B cell (primary cell): ENCODE results near the gene ALPL. TPM values are rescaled to one million over a fixed set of nuclear protein-coding genes. Genes with fewer than 3 reads are reported as not detected.

Experiments used
- ATAC-seq: fragments of 200-7000 bp; cut with Tn5 transposase; one replicate; pipeline ENCODE4 v1.10.0; 2021; ENCODE audit warnings: low read depth, mild to moderate bottlenecking, moderate number of reproducible peaks, moderate library complexity
- CTCF ChIA-PET: fragments of 350-600 bp; sonication (Branson Sonifier 250); formaldehyde crosslinking; loops from one replicate; lab custom pipeline; 2021; ENCODE audit warnings: antibody characterized with exemption, inconsistent platforms; lab: Charles Lee
- POLR2A ChIA-PET: fragments of 350-600 bp; sonication (Branson Sonifier 250); formaldehyde crosslinking; loops from one replicate; lab custom pipeline; 2021; ENCODE audit warnings: antibody characterized with exemption; lab: Charles Lee
- DNase-seq: peaks from one replicate; pipeline ENCODE4 v3.0.0; 2013
- H2AFZ ChIP-seq: 2 replicates; pipeline ENCODE4 v1.6.1; 2012; ENCODE audit warnings: mild to moderate bottlenecking, low read depth, low read length; ENCODE audit not compliant: insufficient read depth, poor library complexity, severe bottlenecking
- H3K27ac ChIP-seq, 2 donors: 1 replicate in 1 of 2; 2 replicates in 1 of 2; pipeline ENCODE4 v1.5.1; 2012 to 2013; ENCODE audit warnings: low read length in 2 of 2, mild to moderate bottlenecking in 2 of 2, moderate library complexity in 1 of 2
- H3K27me3 ChIP-seq, 4 experiments: fragments of 200-600 bp in 1 of 4; sonication (generic) in 1 of 4; replicated peaks in 1 of 4; 1 replicate in 2 of 4; 2 replicates in 2 of 4; pipeline versions ENCODE4 v1.6.1 to v1.7.0; 2013 to 2016; ENCODE audit warnings: low read length in 3 of 4, mild to moderate bottlenecking in 2 of 4, mixed read lengths in 1 of 4, moderate library complexity in 1 of 4; ENCODE audit not compliant: insufficient read depth in 4 of 4, control insufficient read depth in 3 of 4; ENCODE audit errors: control extremely low read depth in 1 of 4
- H3K36me3 ChIP-seq, 2 experiments: replicated peaks in 1 of 2; 1 replicate in 1 of 2; 2 replicates in 1 of 2; pipeline versions ENCODE4 v1.6.1 to v1.7.1; 2013; ENCODE audit warnings: low read length in 1 of 2; ENCODE audit not compliant: insufficient read depth in 2 of 2, control insufficient read depth in 1 of 2; ENCODE audit errors: control extremely low read depth in 1 of 2, extremely low read depth in 1 of 2
- H3K4me1 ChIP-seq, 2 donors: fragments of 200-600 bp in 1 of 2; sonication (generic) in 1 of 2; 1 replicate in 1 of 2; 2 replicates in 1 of 2; pipeline versions ENCODE4 v1.5.1 to v1.6.1; 2013 to 2017; ENCODE audit warnings: low read length in 2 of 2; ENCODE audit not compliant: control insufficient read depth in 2 of 2, insufficient read depth in 2 of 2
- H3K4me2 ChIP-seq: replicated peaks from 2 replicates; pipeline ENCODE3; 2012; ENCODE audit warnings: mild to moderate bottlenecking, low read depth, low read length; ENCODE audit not compliant: poor library complexity, severe bottlenecking
- H3K4me3 ChIP-seq, 5 experiments: fragments of 200-600 bp in 1 of 5; sonication (generic) in 1 of 5; 1 replicate in 3 of 5; 2 replicates in 2 of 5; pipeline versions ENCODE4 v1.5.1 to v1.7.0; 2011 to 2016; ENCODE audit warnings: low read length in 4 of 5, mild to moderate bottlenecking in 4 of 5, low read depth in 2 of 5, control low read depth in 1 of 5, moderate library complexity in 1 of 5; ENCODE audit not compliant: insufficient read depth in 1 of 5; ENCODE audit errors: control extremely low read depth in 1 of 5, extremely low read depth in 1 of 5
- H3K79me2 ChIP-seq: fragments of 200-600 bp; sonication (generic); one replicate; pipeline ENCODE4 v1.6.0; 2016; ENCODE audit warnings: low read length; ENCODE audit not compliant: control insufficient read depth, insufficient read depth
- H3K9ac ChIP-seq: fragments of 200-600 bp; sonication (generic); 2 replicates; pipeline ENCODE4 v1.6.1; 2017; ENCODE audit warnings: mild to moderate bottlenecking, low read length, moderate library complexity
- H3K9me3 ChIP-seq, 3 donors: one replicate each; pipeline versions ENCODE4 v1.6.1 to v1.7.1; 2013; ENCODE audit warnings: low read length in 2 of 3; ENCODE audit not compliant: control insufficient read depth in 2 of 3, insufficient read depth in 1 of 3; ENCODE audit errors: control extremely low read depth in 1 of 3
- H4K20me1 ChIP-seq: 2 replicates; pipeline ENCODE4 v1.6.0; 2012; ENCODE audit warnings: mild to moderate bottlenecking, low read length; ENCODE audit not compliant: insufficient read depth, control insufficient read depth, poor library complexity, severe bottlenecking
- H3K27ac Mint-ChIP-seq: one replicate; pipeline ENCODE4 v1.8.0; 2021; ENCODE audit warnings: mixed read lengths
- H3K27me3 Mint-ChIP-seq: one replicate; pipeline ENCODE4 v1.8.0; 2021; ENCODE audit warnings: mixed read lengths
- H3K4me1 Mint-ChIP-seq: one replicate; pipeline ENCODE4 v1.8.0; 2021; ENCODE audit warnings: mixed read lengths
- H3K4me3 Mint-ChIP-seq: one replicate; pipeline ENCODE4 v1.8.0; 2021; ENCODE audit warnings: mixed read lengths
- H3K9me3 Mint-ChIP-seq: one replicate; pipeline ENCODE4 v1.8.0; 2022; ENCODE audit warnings: mixed read lengths; ENCODE audit not compliant: insufficient read depth
- CTCF ChIP-seq: fragments of 200-600 bp; IDR thresholded peaks from one replicate; pipeline ENCODE4 v1.8.0; 2022; ENCODE audit warnings: antibody characterized with exemption, mild to moderate bottlenecking
- EZH2 ChIP-seq: IDR thresholded peaks from 2 replicates; pipeline ENCODE4 v1.6.1; 2012; ENCODE audit warnings: borderline replicate concordance, low read depth, mild to moderate bottlenecking, moderate library complexity, low read length; ENCODE audit not compliant: insufficient read depth, poor library complexity, severe bottlenecking
- WGBS: methylation state at CpG from one replicate; pipeline ENCODE4 v1.1.5; 2013; ENCODE audit warnings: missing lambda C conversion rate; ENCODE audit not compliant: insufficient coverage; 5-methylcytosine and 5-hydroxymethylcytosine counted together
- intact Hi-C: fragments of 100-400 bp; cut with micrococcal nuclease; formaldehyde crosslinking; loops from one replicate; pipeline ENCODE4 v1.10.0; 2022
- polyA plus RNA-seq: library from polyadenylated mRNA; depleted of rRNA; stranded (reverse); fragments of >200 nt; gene quantifications from 2 replicates; pipeline ENCODE4 v1.2.3, GENCODE V29; 2012
- total RNA-seq, 2 donors: library from RNA; stranded (reverse); fragments of 120-200 nt in 1 of 2; gene quantifications; 1 replicate in 1 of 2; 2 replicates in 1 of 2; pipeline versions ENCODE4 v1.2.3 to v1.2.4, GENCODE V29; 2013 to 2022

ALPL gene
- total and polyA plus RNA-seq, 2 donors (not counting 1 experiment from before 2014, with no cell fraction given) = 1.6 to 12.2 TPM

GRCh38 chr1:21585037-21585436, 75.8 kb downstream of the ALPL start:
- no peak for DNase-seq
- Histone ChIP-seq H3K36me3 (no peaks in the 10 kb centered on the region), H2AFZ (no peak overlapping the region), H3K9me3 (no peaks in the 10 kb centered on the region), H4K20me1 (no peaks in the 10 kb centered on the region), H3K79me2 (no peaks in the 10 kb centered on the region), H3K27ac (no peak overlapping the region), H3K27me3 (peaks cover 0 to 2% (median 0%) of the 10 kb centered on the region in 4 experiments), H3K4me1 (no peaks in the 10 kb centered on the region), H3K4me2 (no peak overlapping the region), H3K4me3 (no peak overlapping the region), H3K9ac (no peak overlapping the region)
- Mint-ChIP-seq H3K27ac (no peak overlapping the region), H3K4me1 (no peaks in the 10 kb centered on the region), H3K9me3 (no peaks in the 10 kb centered on the region), H3K27me3 (peaks cover 26% of the 10 kb centered on the region), H3K4me3 (no peak overlapping the region)
- CTCF ChIA-PET = no interaction called here
- TF ChIP-seq CTCF (no peak), EZH2 (no peak)
- no peak for ATAC-seq
- intact Hi-C loops = no loop called here
- POLR2A ChIA-PET = no interaction called here
- WGBS = 88% methylated on average over 9 of the region's 9 CpGs

GRCh38 chr1:21586222-21586621, 77.0 kb downstream of the ALPL start:
- no peak for ATAC-seq
- no peaks in the 10 kb centered on the region for H3K4me1 ChIP-seq
- no peak overlapping the region for H3K9ac ChIP-seq
- intact Hi-C loops = no loop called here
- no peaks in the 10 kb centered on the region for H3K9me3 ChIP-seq
- ChIA-PET CTCF (no interaction called here), POLR2A (no interaction called here)
- no peaks in the 10 kb centered on the region for H3K79me2 ChIP-seq
- no peak overlapping the region for H3K27ac ChIP-seq
- peaks cover 0 to 2% (median 0%) of the 10 kb centered on the region in 4 experiments for H3K27me3 ChIP-seq
- Mint-ChIP-seq H3K27me3 (peaks cover 31% of the 10 kb centered on the region), H3K4me1 (no peaks in the 10 kb centered on the region), H3K27ac (no peak overlapping the region), H3K4me3 (no peak overlapping the region), H3K9me3 (no peaks in the 10 kb centered on the region)
- H2AFZ ChIP-seq = no peak overlapping the region
- H4K20me1 ChIP-seq = no peaks in the 10 kb centered on the region
- 82% methylated on average over 12 of the region's 12 CpGs for WGBS
- no peak overlapping the region for H3K4me2 ChIP-seq
- no peak overlapping the region for H3K4me3 ChIP-seq
- no peak for DNase-seq
- TF ChIP-seq EZH2 = no peak
- no peak for TF ChIP-seq CTCF
- no peaks in the 10 kb centered on the region for H3K36me3 ChIP-seq
